Vagina (tissue), 2 donors: ENCODE measurements around the gene KMT5C.

Experiments
- POLR2AphosphoS5 ChIP-seq, 2 donors: sonication (generic); formaldehyde crosslinking; IDR thresholded peaks; one replicate each; pipeline ENCODE4 v1.9.0; 2017; ENCODE audit warnings: antibody characterized with exemption in 2 of 2, mild to moderate bottlenecking in 2 of 2, low read depth in 1 of 2; ENCODE audit not compliant: insufficient read depth in 1 of 2
- TF ChIP-seq, protein P1 (sequence below), 3 experiments: fragments of 450-650 bp in 2 of 3; fragments of 200-600 bp in 1 of 3; sonication (generic) in 1 of 3; IDR thresholded peaks; one replicate each; pipeline ENCODE4 v1.5.1; 2017 to 2019; ENCODE audit warnings: antibody characterized with exemption in 3 of 3, mild to moderate bottlenecking in 2 of 3, moderate library complexity in 2 of 3

DNA sequence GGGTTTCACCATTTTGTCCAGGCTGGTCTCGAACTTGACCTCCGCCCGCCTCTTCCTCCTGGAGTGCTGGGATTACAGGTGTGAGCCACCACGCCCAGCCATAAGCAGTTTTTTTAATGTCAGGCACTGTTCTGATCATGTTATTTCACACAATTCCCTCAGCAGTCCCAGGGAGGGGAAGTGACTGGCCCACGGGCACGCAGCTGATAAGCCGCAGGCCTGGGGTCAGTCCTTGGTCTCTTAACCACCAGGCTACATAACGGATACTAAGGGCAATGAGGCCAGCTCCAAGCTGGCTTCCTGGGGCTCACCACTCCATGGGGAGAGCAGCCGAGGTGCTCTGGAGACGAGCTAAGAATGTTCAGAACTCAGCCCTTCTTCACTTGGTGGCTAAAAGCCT is 42.4 kb upstream of the KMT5C start:
- TF ChIP-seq, protein P1, sequence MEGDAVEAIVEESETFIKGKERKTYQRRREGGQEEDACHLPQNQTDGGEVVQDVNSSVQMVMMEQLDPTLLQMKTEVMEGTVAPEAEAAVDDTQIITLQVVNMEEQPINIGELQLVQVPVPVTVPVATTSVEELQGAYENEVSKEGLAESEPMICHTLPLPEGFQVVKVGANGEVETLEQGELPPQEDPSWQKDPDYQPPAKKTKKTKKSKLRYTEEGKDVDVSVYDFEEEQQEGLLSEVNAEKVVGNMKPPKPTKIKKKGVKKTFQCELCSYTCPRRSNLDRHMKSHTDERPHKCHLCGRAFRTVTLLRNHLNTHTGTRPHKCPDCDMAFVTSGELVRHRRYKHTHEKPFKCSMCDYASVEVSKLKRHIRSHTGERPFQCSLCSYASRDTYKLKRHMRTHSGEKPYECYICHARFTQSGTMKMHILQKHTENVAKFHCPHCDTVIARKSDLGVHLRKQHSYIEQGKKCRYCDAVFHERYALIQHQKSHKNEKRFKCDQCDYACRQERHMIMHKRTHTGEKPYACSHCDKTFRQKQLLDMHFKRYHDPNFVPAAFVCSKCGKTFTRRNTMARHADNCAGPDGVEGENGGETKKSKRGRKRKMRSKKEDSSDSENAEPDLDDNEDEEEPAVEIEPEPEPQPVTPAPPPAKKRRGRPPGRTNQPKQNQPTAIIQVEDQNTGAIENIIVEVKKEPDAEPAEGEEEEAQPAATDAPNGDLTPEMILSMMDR (IDR thresholded peaks at IDR 0.05): no peak
- no peak for TF ChIP-seq POLR2AphosphoS5 (IDR thresholded peaks at IDR 0.05; ENCODE audit: insufficient read depth in 1 of 2, low read depth in 1 of 2)
